Cerebellar nuclear complex (tissue), 1 donor: ENCODE measurements around the gene MIA.
A peak's percentile ranks its signal among the peaks of the same experiment; 100 is the strongest.
"Not testable (repeated sequence)": the region's sequence is repeated elsewhere in the genome, so short reads cannot be mapped to it uniquely, and the experiment has no call there.

ENCODE experiments used
- DNase-seq, 2 experiments: peaks; one replicate each; lab custom pipeline; 2025; lab: John Stamatoyannopoulos, UW

MIA gene

GRCh38 chr19:40803857-40804782, 28.8 kb downstream of the MIA start:
- no peak for DNase-seq

DNA sequence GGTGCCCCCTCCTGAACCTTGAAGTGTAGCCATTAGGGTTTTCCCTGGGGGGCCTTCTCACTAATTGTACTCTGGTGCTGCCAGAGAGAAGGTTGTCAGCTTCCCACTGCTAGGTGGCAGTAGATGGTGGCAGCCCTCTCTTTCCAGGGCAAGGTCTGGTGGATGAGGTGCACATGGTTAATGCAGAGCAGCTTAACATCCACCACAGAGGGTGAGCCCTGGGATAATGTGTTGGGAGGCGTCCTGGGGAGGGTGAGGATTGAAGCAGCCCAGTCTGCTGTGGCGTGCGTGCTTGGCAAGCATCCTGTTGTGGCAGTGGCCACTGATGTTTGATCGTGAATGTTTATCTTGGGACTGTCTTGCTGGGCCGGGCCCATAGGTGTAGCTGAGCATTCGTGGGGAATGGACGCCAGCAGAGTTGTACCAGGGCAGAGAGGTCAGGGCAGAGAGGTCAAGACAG, 29.5 kb downstream of the MIA start:
- no peak for DNase-seq

DNA sequence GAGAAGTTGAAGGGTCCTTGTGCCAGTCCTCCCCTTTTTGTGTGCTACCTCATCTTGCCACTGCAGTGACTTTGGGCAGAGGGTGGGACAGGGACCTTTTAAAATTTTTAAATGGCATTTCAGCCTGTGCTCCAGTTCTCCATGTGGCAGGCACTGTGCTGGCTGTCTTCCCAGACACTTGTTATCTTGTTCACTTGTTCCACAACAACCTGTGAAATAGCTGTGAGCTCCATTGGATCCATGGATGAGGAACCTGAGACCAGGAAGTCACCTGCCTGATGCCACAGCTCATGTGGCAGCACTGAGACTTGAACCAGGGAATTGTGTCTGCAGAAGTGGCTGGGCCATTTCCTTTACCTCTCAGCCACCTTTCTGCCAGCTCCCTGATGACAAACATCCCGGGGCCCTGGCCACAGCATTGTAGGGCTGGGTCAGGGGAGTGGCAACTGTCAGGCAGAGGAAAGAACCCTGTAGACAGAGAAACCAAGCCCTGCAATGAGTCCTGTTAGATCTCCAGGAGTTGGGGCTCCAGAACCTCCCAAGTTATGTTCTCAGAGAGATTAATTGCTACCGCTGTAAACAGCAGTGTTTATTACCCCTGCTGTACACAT, 30.0 kb downstream of the MIA start:
- no peak for DNase-seq

GRCh38 chr19:40806423-40807146, 31.3 kb downstream of the MIA start:
- DNase-seq: peak; percentile 87 to 90

DNA sequence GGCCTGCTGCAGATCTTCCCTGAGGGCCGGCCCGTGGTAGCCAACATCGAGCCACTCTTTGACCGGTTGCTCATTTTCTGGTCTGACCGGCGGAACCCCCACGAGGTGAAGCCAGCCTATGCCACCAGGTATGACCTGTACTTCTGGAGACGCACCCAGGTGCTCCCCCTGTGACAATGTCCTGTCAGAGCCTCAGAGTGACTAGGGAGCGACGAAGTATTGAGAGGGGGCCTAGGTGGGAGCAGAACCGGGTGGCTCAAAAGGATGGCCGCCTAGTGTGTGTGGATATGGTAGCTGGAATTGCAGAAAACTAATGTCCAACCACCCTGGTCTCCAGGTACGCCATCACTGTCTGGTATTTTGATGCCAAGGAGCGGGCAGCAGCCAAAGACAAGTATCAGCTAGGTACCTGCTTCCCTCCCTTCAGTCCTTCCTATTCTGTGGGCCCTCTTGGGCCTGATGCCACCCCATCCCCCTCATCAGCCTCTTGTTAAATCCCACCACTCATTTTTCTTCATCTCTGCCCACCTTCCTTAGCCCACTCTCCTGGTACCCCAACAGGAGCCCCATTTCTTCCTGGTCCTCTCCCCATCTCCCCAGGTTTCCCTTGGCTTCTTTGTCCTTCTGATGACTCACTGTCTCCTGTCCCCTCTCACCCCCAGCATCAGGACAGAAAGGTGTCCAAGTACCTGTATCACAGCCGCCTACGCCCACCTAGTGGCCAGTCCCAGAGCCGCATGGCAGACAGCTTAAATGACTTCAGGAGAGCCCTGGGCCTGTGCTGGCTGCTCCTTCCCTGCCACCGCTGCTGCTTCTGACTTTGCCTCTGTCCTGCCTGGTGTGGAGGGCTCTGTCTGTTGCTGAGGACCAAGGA, 32.1 kb downstream of the MIA start:
- DNase-seq: no peak

DNA sequence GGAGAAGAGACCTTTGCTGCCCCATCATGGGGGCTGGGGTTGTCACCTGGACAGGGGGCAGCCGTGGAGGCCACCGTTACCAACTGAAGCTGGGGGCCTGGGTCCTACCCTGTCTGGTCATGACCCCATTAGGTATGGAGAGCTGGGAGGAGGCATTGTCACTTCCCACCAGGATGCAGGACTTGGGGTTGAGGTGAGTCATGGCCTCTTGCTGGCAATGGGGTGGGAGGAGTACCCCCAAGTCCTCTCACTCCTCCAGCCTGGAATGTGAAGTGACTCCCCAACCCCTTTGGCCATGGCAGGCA, 32.7 kb downstream of the MIA start:
- no peak for DNase-seq

DNA sequence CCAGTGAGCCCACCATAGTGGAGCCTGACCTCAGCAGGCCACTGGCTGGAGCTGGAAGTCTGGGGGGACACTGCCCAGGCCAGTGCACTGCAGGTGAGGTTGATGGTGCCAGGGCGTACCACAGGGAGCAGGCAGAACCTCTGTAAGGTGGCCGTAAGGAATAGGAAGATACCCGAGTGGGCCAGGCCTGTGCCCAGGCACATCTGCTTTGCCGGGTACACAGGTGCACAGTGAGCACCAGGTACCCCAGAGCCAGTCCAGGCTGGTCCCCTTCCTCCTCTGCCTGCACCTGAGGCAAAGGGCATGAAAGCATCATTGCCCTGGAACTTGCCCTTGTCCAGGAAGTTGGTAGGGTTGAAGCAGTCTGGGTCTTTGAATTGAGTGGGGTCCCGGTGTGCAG, 33.2 kb downstream of the MIA start:
- no peak for DNase-seq

GRCh38 chr19:40809358-40810086, 34.2 kb downstream of the MIA start:
- no peak for DNase-seq

GRCh38 chr19:40810160-40810559, 34.8 kb downstream of the MIA start:
- DNase-seq: no peak

DNA sequence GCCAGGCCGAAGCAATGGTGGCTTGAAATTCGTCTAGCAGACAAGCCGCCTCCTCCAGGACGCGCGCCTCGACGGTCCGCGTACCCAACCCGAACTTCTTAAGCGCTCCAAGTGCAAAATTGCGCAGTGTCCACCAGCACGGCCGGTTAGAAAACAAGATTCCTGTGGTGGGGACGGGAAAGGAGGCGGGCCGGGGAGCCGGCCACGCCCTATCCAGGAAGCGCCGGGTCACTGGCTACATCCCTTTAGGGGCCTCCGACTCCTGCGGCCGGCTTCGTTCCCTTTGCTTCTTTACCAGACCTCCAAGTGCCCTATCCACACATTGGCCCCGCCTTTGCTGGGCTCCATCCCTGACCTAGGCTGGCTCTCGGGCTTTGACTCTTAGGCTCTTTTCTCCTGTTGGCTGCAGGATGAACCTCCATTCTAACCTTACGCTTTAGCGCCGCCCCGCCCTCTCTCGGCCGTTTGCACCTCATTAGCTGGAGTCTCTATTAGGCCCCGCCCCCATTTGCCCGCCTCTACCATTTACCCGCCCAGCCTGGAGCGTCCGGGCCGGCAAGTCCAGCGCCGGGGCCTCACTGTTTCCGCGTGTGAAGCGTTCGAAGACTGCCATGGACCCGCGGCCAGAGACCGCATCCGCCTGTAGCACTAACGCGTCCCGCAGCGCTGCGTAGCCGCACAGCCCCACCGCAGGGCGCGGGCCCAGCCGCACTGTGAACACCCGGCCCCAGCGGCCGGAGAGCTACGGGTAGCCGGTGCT, 35.5 kb downstream of the MIA start:
- peak in 1 of 2 experiments; percentile 25 for DNase-seq

GRCh38 chr19:40811478-40812341, 36.4 kb downstream of the MIA start:
- no peak for DNase-seq

DNA sequence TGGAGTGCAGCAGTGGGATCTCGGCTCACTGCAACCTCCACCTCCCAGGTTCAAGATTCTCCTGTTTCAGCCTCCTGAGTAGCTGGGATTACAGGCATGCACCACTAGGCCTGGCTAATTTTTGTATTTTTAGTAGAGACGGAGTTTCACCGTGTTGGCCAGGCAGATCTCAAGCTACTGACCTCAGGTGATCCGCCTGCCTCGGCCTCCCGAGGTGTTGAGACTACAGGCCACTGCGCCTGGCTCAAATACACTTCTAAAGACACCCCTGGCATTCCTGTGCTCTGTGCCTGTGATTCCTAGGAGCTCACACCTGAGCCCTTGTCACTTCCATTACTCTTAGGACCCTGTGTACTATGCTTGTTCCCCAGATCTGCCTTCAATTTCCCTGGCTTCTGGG, 37.2 kb downstream of the MIA start:
- not testable (repeated sequence) for DNase-seq

DNA sequence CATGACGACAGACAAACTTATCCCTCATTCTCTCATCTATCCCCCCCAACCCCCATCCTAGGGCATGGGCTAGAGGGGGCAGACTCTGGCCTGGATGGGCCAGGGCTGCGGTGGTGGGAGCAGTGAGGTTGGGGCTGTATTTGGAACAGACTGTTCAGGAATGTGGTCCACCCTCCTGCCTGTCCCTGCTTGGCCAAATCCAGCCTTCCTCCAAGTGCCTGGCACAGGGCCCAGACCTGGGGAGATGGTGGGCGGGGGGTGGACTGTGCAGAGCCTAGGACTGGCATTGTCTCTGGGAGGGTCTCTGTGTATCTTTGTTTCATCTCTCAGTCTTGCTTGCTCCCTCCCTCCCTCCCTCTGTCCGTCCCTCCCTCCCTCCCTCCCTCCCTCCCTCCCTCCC, 37.9 kb downstream of the MIA start:
- DNase-seq: no peak

DNA sequence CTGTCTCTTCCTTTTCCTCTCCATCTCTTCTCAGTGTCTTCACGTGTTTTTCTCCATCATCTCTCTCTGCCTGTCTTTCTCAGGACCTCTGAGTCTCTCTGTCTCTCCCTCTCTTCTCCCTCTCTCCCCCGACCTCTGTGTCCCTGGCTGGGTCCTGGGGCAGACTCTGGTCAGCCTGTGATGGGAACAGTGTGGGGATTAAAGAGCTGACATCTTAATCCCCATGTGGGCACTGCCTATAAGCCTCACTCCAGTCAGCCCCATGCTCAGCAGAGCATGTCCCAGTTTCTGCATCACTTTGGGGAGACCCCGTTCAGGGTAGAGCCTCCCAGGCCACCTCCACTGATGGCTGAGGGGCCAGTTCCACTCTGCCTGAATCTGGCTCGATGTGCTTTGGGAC, 39.9 kb downstream of the MIA start:
- DNase-seq: no peak

DNA sequence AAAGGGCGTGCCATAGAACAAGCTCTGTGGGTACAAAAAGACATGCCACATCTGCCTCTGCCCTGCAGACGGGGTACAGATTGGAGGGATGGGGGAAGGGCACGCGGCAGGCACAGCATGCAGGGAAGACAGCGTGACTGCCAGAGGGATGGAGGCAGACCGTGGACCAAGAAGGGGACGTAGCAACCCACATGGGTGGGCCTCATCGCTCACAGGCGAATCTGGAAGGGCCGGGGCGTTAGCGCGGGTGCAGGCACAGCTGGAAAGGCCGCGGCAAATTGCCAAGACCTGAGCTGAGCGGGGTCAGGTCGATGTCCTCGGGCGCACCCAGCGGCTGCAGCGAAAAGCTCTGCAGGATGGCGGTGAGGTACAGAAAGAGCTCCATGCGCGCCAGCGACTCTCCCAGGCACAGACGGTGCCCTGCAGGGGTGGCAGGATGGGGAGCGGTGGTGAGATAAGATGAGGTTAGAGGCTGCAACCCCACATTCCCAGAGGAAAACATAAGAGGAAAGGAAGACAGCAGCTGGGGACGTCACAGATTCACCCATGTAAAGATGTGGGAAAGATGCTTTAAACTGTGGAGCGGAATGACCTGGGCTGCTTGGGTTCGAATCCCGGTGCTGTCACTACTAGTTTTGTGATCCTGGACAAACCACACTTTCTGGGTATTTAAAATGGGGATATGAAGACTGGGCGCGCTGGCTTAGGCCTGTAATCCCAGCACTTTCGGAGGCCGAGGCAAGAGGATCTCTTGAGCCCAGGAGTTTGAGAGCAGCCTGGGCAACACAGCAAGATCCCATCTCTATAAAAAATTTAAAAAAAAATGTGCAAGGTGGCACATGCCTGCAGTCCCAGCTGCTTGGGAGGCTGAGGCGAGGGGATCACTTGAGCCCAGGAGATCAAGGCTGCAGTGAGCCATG, 43.4 kb downstream of the MIA start:
- DNase-seq: peak in 1 of 2 experiments; percentile 9

DNA sequence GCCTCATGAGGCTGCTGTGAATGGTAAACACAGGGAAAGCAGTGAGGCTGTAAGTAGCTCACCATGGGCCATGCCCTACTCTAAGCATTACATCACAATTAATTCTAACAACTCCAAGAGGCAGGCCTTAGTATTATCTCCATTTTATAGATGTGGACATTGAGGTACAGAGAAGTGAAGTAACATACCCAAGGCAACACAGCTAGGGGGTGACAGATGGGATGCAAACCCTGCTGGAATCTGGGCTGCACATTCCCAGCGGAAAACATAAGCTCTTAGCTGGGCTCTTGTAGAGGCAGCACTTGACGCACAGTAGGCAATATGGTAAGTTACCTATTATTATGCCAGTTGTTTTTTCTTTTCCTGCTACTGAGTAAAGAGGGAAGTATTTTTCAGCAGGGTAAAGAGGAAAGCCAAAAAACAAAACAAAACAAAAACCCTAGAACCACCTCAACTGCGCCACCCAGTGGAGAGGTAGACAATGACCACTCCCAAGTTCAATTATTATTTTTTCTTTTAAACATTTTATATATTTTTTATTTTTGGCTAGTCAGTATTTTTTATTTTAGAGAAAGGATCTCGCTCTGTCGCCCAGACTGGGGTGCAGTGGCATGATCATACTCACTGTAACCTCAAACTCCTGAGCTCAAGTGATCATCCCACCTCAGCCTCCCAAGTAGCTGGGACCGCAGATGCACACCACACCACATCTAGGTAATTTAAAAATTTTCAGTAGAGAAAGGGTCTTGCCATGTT, 44.3 kb downstream of the MIA start:
- not testable (repeated sequence) for DNase-seq

DNA sequence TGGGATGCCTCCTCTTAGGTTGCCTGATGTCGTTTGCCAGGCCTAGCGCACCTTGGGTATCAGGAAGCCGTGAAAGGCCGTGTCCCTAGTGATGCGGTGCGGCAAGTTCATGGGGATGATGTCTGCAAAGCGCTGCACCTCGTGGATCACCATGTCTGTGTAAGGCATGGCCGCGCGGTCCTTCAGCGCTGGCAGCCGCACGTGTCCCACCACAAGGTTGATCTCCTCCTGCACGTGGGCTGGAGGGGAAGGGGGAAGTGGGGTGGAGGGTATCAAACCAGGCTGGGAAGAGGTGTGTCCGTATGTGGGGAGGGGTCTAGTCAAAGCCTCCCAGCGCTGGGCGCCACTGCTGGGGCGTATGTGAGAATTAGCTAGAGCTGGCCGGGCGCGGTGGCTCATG, 46.8 kb downstream of the MIA start:
- DNase-seq: no peak
